NB4 (cell line): ENCODE results near the gene LTF.
"Not testable (repeated sequence)": the region's sequence is repeated elsewhere in the genome, so short reads cannot be mapped to it uniquely, and the experiment has no call there.

Experiments used
- CTCF ChIP-seq: IDR thresholded peaks from one replicate; pipeline ENCODE4 v1.5.1; 2012; ENCODE audit warnings: low read depth, low read length
- MYC ChIP-seq: IDR thresholded peaks from 2 replicates; pipeline ENCODE4 v1.6.1; 2011; ENCODE audit warnings: low read depth, low read length
- POLR2A ChIP-seq: IDR thresholded peaks from 2 replicates; pipeline ENCODE4 v1.6.1; 2011; ENCODE audit warnings: mild to moderate bottlenecking; ENCODE audit not compliant: insufficient read length; ENCODE audit errors: extremely low read depth
- TF ChIP-seq, protein P1 (sequence below): IDR thresholded peaks from 2 replicates; pipeline ENCODE4 v1.6.1; 2011; ENCODE audit warnings: low read depth, low read length

DNA sequence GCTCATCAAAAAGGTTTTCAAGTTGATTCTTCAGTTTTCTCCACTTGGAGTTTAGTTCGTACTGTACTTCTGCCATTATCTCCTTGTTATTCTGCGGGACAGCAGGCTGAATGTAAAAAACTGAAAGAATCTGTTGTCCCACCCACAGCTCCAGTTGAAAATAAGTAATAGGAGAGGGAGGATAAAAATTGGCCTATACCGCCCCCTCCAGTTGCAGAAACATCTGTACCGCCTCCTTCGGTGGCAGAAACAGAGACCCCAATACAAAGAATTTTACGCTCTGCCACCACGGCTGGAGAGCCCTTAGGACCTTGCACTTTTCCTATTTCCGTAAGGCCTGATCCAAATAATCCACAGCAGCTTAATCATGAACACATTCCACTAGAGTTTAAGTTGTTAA lies 37.3 kb downstream of the LTF start:
- not testable (repeated sequence) for TF ChIP-seq CTCF, POLR2A, MYC
- TF ChIP-seq, protein P1, sequence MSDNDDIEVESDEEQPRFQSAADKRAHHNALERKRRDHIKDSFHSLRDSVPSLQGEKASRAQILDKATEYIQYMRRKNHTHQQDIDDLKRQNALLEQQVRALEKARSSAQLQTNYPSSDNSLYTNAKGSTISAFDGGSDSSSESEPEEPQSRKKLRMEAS: not testable (repeated sequence)
